ENCODE data around the gene CELF2. TPM values are rescaled to one million over a fixed set of nuclear protein-coding genes. Genes with fewer than 3 reads are reported as not detected.

Gene CELF2
- total RNA-seq, 4 donors from 2014 or later: 120 to 185 (median 154) TPM

DNA sequence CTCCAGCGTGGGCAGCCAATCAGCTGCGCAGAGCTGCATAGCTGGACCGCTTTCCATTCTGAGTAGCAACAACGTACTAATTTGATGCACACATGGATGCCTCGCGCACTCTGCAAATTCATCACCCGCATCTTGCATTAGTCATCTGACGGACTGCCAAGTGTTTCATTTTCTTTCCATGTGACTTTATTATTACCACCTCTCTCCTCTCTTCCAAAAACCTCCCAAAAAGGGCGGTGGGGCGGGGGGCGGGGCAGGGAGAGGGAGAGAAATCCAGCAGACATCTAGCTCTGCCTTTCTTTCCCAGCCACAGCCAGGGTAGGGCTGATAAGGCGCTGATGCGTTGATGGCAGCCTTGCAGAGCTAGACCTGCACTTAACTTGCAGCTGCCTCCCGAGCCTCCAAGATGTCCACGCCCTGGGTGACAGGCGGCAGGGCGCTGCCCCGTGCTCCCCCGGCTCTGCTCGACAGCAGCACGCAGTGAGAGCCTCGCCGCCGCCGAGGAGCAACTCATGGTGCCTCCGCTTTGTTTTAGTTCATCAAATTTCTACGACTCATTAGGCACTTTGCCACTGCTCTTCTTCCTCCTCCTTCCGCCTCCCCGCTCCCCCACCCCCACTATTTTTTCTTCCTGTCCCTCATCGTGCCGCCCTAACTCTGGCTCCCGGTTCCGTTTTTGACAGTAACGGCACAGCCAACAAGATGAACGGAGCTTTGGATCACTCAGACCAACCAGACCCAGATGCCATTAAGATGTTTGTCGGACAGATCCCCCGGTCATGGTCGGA, 147.3 kb downstream of the CELF2 start:
- TF ChIP-seq, protein P1, sequence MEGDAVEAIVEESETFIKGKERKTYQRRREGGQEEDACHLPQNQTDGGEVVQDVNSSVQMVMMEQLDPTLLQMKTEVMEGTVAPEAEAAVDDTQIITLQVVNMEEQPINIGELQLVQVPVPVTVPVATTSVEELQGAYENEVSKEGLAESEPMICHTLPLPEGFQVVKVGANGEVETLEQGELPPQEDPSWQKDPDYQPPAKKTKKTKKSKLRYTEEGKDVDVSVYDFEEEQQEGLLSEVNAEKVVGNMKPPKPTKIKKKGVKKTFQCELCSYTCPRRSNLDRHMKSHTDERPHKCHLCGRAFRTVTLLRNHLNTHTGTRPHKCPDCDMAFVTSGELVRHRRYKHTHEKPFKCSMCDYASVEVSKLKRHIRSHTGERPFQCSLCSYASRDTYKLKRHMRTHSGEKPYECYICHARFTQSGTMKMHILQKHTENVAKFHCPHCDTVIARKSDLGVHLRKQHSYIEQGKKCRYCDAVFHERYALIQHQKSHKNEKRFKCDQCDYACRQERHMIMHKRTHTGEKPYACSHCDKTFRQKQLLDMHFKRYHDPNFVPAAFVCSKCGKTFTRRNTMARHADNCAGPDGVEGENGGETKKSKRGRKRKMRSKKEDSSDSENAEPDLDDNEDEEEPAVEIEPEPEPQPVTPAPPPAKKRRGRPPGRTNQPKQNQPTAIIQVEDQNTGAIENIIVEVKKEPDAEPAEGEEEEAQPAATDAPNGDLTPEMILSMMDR (IDR thresholded peaks at IDR 0.05; ENCODE audit: low read depth): no peak

DNA sequence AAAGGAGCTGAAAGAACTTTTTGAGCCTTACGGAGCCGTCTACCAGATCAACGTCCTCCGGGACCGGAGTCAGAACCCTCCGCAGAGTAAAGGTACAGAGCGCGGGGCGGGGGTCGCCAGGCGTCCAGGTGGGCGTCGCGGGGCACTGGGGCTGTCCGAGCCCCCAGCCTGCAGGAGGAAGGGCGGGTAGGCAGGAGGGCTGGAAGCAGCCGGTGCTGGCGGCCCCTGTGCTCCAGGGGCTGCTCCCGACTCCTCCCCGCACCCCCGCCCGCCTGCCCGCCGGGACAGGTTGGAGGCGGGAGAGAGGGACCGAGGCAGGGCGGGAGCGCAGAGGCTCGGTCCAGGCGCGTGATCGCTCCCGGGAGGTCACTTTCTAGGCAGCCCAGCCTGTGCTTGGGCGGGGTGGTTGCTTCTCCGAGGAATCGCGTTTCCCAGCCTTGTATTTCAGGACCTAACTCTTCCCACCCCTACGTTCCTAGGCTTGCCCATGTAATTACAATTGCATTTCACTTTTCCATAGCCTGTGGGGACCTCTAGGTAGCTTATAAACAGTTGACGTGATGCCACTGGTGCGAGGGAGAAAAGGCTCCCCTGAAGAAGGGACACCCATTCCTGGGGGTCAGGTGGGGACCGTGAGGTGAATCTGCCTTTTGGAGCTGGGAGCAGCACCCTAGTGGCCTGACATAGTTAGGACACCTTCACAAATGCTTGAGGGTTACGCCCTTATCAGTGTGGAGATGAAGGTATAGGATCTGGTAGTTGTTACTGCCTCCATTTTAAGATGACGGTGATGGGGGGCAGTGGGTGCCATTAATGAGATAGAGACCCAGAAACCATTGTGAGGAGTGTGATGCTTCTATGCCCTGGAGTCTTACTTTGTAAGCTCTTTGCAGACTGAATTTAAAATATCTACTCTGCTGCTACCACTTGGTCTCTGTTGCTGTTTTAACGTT, 148.2 kb downstream of the CELF2 start:
- TF ChIP-seq, protein P1 (IDR thresholded peaks at IDR 0.05; ENCODE audit: low read depth): no peak

DNA sequence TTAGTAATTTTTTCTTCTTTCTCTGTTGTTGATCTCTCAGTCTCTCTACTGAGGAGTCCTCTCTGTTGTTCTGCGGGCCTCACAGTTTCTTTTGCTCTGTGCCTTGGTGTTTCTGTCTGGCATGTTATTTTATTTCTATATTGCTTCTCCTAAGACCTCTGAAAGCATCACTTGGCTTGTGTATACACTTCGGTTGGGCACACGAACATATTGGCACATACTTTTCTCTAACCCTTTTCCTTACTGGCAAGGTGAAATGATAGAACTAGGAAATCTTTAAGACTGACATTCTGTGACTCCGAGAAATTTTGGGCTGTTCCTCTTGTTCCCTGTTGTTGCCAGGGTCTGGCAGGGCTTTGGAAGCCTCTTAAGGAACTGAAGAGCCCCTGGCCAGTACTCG, 148.9 kb downstream of the CELF2 start:
- TF ChIP-seq, protein P1 (IDR thresholded peaks at IDR 0.05; ENCODE audit: low read depth): no peak

DNA sequence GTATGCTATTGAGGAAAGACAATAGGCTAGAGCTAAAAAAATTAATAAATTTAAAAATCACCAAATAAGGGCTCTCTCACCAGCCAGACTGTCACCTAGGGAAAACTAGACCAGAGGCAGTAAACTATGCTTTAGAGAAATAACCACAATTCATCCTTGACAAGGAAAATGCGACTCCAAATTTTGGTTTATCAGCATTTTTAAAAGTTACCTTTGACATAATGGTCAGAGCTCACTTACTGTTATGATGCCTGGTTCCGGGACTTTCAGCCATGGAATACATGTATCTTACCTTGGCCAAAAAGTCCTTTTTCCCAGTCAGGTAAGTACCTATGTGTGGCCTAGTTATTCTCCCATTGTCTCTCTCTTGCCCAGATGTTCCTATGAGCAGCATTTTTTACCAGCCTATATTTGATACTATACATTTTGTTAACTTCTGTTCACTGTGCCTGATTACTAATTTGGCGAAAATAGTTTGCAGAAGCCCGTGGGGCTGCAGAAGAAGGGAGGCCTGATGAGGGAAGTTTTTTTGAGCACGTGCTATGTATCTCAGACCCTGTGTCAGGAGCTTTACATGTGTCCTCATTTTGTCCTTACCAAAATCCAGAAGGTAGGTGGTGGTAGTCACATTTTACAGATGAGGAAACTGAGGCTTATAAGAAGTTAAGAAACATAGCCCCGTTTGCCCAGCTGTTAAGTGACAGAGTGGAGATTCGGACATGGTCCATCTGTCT, 149.7 kb downstream of the CELF2 start:
- TF ChIP-seq, protein P1 (IDR thresholded peaks at IDR 0.05; ENCODE audit: low read depth): no peak

DNA sequence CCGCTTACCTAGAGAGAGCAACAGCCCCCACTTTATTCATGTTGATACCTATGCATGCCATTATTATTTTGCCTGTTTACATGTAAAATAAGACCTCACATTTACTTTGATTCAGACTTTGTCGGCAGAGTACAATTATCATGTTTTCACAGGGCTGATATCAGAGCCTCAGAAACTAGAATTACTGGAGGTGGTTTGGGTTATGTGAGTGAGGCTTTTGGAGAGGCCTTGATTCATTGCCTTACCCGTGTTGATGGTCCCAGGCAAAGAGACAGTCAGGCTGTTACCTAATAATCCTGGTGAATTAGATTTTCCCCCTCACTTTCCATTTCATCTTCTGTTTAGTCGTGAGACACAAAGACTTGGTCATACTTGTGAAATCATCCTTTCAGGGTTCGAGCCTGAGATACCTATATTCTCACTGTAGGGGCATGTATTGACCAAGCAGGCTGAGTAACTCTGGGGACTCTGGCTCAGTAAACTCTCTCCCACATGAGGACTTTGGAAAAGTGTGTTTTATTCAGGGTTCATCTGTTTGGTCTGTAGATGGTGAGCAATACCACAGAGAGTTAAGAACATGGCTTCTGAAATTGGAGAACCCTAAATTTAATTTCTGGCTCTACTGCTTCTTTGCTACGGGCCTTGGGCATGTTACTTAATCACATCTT, 150.9 kb downstream of the CELF2 start:
- TF ChIP-seq, protein P1 (IDR thresholded peaks at IDR 0.05; ENCODE audit: low read depth): no peak

DNA sequence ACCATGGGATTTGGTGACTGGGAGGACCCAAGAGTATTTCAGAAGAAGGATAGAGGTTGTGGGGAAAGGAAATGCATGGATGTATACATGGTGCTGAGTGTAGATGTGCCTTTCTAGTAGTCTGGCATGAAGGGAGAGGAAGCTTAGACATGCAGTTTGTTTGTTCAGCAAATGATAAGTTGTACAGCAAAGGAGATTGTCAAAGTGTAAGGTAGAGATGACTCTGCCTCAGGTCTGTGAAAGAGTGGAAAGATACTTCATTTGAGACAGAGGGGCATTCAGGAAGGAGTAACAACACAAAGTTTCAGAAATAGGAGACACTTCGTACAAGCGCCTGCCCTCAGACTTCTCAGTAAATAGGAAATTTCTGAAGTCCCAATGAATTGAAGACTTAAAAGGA, 152.3 kb downstream of the CELF2 start:
- TF ChIP-seq, protein P1 (IDR thresholded peaks at IDR 0.05; ENCODE audit: low read depth): no peak

All from subcutaneous adipose tissue (tissue), 4 donors.